HT-29 (cell line): ENCODE results near the gene LRRC43. TPM values are rescaled to one million over a fixed set of nuclear protein-coding genes. Genes with fewer than 3 reads are reported as not detected.
A peak's percentile ranks its signal among the peaks of the same experiment; 100 is the strongest.
"Not testable (repeated sequence)": the region's sequence is repeated elsewhere in the genome, so short reads cannot be mapped to it uniquely, and the experiment has no call there.

ENCODE experiments used
- DNase-seq: peaks from one replicate; pipeline ENCODE4 v3.0.0-alpha.2; 2015; ENCODE audit warnings: low spot score
- total RNA-seq: library from RNA; depleted of rRNA; stranded (reverse); fragments of >200 nt; shearing (Covaris generic); gene quantifications from 2 replicates; pipeline ENCODE4 v1.2.3, GENCODE V29; 2014

Gene LRRC43
- total RNA-seq, 1 experiment from 2014 or later = not detected

GRCh38 chr12:122158700-122159285, 24.1 kb upstream of the LRRC43 start:
- DNase-seq = no peak

- no peak for DNase-seq
These were observed 23.0 kb upstream of the LRRC43 start for GRCh38 chr12:122159882-122160281.

GRCh38 chr12:122160761-122161160, 22.2 kb upstream of the LRRC43 start:
- no peak for DNase-seq

GRCh38 chr12:122161682-122162081, 21.2 kb upstream of the LRRC43 start:
- no peak for DNase-seq

- DNase-seq = no peak
These were observed 19.9 kb upstream of the LRRC43 start for GRCh38 chr12:122162976-122163375.

- no peak for DNase-seq
These were observed 16.2 kb upstream of the LRRC43 start for GRCh38 chr12:122166422-122167349.

GRCh38 chr12:122167356-122167925, 15.5 kb upstream of the LRRC43 start:
- DNase-seq = no peak

- DNase-seq = no peak
These were observed 14.4 kb upstream of the LRRC43 start for GRCh38 chr12:122168492-122168891.

GRCh38 chr12:122171399-122171798, 11.5 kb upstream of the LRRC43 start:
- no peak for DNase-seq

- DNase-seq = no peak
These were observed 10.5 kb upstream of the LRRC43 start for GRCh38 chr12:122172262-122172939.

- no peak for DNase-seq
These were observed 8.6 kb upstream of the LRRC43 start, which contains the start of gene IL31 for GRCh38 chr12:122174155-122174845. IL31 (minus strand) TSS chr12:122174221; CDS start chr12:122174172, 49 bp downstream.

GRCh38 chr12:122176473-122176872, 6.5 kb upstream of the LRRC43 start:
- DNase-seq = not testable (repeated sequence)

- DNase-seq = no peak
These were observed 641 bp downstream of the LRRC43 start for GRCh38 chr12:122183588-122183940.

GRCh38 chr12:122184517-122184916, 1.6 kb downstream of the LRRC43 start:
- DNase-seq = no peak

GRCh38 chr12:122185079-122185478, 2.2 kb downstream of the LRRC43 start:
- no peak for DNase-seq

GRCh38 chr12:122185494-122186082, 2.7 kb downstream of the LRRC43 start:
- no peak for DNase-seq

GRCh38 chr12:122187466-122187865, 4.5 kb downstream of the LRRC43 start:
- DNase-seq = no peak

- DNase-seq = no peak
These were observed 6.9 kb downstream of the LRRC43 start for GRCh38 chr12:122189626-122190475.

- DNase-seq = peak; percentile 85
These were observed 8.1 kb downstream of the LRRC43 start for GRCh38 chr12:122190842-122191668.
